Germinal center (tissue), 1 donor: ENCODE data around the gene RSPH1.
A peak's percentile ranks its signal among the peaks of the same experiment; 100 is the strongest.

Source experiments
- DNase-seq: peaks from one replicate; pipeline ENCODE4 v3.0.0; 2012; ENCODE audit warnings: mixed read lengths, low spot score

Gene RSPH1

DNA sequence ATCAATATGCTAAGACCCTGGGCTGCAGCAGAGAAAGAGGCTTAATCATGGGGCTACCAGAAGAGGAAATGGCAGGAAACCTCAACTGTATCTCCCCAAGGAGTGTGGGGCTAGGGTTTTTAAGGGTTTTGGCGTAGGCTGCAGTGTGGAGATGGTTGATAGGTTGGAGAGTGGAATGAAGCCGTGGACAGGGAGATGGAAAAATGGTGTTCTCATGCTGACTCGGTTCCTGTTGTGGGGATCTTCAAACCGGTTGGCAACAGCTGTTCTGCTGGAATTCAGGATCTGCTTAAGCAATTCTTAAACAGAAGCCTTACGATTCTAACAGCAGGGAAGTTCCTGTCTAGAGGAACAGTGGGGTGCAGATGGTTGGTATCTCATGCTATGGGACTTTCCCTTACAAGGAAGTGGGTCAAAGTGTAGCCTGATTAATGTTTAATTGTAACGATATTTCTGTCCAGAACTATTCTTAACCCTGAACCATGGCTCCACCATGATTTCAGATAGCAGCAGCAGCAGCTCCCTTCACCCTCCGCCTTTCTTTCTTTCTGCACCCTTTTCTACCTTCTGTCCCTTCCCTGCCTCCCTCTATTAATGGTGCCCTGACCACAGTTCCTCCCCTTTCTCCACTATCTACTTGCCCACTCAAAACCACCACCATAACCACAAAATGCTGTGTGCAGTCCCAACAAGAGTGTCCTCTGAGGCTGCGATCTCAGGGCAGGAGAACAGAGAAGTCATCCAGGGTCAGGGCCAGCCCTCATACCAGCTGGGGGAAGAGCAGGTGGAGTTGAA is 30.8 kb downstream of the RSPH1 start:
- DNase-seq = peak; percentile 31

DNA sequence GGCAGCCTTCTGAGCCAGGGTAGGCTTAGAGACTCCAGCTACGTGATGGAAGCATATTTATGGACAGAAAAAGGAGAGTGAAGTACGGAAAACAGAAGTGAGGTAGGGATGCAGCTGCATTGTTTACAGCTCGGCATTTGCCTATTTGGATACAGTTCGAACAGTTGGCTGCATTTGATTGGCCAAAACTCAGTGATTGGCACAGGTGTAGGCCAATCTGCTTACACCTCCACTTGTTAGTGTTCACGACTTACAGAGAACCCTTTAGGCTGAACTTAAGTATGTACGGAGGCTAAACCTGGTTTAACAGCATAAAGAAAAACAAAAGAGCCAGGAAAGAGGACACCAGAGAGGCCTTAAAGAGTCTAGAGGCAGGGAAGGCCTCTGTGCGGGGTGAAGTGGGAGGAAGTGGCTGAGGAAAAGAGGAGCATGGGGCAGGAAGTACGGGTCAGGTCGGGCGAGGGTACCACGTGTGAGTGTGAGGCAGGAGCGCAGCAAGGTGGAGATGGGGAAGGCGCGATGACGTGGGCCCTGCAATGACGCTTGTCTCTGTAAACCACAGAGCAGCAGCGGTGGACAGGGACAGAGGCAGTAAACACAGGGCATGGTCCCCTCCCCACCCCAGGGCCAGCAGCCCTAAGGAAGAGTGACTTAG is 32.0 kb downstream of the RSPH1 start:
- peak; percentile 67 for DNase-seq

DNA sequence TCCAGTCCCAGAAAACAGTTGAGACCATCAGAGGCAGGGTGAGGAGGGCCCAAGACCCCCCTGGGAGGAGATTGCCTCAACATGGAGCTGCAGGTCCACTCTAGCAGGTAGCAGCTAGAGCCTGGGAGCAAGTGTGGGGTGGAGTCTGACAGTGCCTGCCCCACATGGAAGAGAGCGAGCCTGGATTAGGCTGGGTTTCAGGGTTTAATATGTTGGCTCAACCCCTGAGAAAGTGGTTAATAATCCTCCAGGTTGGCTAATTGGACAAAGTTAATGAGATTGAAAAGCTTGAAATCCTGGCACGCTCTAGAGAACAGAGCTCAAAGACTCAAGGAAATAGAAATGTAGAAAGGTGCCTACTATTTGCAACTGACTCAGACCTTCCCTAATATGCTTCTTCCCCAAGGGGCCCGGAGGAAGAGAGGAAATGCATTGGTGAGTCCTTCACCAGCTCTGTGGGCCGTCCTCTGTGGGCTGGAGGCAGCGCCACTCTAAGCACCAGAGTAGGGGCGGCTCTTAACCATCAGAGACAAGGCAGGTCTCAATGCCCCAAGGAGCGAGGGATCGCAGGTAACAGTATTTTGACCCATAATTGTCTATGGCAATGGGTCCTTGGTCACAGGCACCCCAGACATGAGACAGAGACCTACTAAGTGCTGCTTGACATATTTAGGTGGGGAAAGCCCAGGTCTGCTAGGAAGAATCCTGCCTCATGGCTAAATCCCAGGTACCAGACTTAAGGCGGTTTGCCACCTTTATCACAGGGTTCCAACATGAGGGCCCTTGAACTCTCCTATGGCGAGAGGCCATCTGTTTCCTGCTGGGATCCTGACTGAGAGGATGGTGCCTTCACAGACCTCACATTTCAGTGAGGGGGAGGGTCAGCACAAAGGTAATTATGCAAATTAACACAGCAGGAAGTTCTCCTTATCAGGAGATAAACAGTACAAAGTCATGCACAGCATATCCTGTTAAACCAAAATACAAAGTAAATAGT is 33.8 kb downstream of the RSPH1 start:
- DNase-seq = peak; percentile 31

DNA sequence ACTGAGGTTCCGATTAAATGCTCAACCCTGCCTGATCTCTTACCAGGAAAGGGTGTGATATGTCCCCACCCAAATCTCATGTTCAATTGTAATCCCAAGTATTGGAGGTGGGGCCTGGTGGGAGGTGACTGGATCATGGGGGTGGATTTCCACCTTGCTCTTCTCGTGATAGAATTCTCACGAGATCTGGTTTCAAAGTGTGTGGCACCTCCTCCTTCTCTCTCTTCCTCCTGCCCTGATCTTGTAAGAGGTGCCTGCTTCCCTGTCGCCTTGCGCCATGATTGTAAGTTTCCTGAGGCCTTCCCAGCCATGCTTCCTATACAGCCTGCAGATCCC is 34.9 kb downstream of the RSPH1 start:
- no peak for DNase-seq

- DNase-seq = peak; percentile 80
Measured at GRCh38 chr21:42460391-42461184, 35.4 kb downstream of the RSPH1 start.

DNA sequence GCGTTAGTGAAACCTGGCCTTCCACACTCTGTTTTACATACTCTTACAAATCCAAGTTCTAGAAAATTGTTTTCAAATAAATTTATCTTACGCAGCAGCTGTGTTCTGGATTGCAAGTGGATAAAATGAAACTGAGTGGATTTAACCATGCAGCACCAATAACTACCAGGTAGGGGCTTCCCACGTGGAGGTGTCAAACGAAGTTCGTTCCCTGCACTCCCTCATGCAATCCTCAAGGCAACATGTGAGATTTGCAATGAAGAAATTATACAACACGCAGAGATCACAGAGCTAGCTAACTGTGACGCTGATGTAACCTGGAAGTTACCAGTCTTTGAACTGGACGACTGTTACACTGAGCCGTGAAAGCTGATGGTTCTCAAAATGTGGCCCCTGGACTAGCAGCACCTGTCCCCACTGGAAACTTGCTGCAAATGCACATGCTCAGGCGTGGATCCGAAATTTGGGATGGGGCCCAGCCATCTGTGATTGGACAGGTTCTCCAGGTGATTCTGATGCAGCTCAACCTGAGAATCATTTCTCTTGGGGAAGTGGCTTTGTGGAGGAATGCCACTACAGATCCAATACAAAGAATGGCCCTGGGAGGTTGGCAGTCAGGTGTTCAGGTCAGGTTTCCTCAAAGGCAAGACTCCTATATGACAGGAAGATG is 36.3 kb downstream of the RSPH1 start:
- DNase-seq = no peak

DNA sequence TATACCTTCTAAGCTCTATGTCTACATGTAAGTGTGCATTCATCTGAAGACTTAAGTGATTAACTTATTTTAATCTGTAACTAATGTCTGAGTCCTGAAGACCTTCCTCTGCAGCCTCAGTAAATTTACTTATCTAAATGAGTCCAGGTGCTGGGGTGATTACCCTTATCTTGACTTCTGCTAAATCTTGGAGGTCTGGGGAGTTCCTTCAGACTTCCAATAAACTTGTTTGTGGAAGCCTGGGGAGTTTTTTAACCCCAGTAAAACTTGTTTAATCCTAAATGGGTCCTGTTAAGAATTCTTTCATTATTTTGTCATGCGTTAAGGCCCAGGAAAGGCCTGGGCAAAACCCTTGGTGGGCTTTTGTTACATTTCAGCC is 37.0 kb downstream of the RSPH1 start:
- no peak for DNase-seq

- no peak for DNase-seq
Measured at GRCh38 chr21:42456457-42456856, 39.6 kb downstream of the RSPH1 start.

- DNase-seq = no peak
Measured at GRCh38 chr21:42455754-42456440, 40.1 kb downstream of the RSPH1 start.

DNA sequence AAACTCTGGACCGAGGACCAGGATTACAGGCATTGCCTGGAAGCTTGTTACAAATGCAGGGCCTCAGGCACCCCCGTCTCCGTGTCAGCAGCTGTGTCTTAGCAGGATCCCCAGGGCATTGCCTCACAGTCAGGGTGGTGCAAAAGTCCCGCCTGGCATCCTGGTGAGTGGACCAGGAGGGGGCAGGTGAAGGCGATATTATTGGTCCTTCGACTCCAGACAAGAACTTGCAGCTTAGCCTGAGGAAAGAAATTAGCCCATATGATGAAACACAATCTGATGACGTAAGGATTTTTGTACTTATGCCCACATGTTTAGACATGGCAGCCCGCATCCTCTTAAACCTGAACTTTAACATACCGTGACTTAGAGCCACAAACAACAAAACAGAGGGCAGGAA is 40.8 kb downstream of the RSPH1 start:
- no peak for DNase-seq

GRCh38 chr21:42454786-42455185 is 41.2 kb downstream of the RSPH1 start:
- DNase-seq = no peak

GRCh38 chr21:42453986-42454570 is 41.9 kb downstream of the RSPH1 start:
- DNase-seq = no peak

DNA sequence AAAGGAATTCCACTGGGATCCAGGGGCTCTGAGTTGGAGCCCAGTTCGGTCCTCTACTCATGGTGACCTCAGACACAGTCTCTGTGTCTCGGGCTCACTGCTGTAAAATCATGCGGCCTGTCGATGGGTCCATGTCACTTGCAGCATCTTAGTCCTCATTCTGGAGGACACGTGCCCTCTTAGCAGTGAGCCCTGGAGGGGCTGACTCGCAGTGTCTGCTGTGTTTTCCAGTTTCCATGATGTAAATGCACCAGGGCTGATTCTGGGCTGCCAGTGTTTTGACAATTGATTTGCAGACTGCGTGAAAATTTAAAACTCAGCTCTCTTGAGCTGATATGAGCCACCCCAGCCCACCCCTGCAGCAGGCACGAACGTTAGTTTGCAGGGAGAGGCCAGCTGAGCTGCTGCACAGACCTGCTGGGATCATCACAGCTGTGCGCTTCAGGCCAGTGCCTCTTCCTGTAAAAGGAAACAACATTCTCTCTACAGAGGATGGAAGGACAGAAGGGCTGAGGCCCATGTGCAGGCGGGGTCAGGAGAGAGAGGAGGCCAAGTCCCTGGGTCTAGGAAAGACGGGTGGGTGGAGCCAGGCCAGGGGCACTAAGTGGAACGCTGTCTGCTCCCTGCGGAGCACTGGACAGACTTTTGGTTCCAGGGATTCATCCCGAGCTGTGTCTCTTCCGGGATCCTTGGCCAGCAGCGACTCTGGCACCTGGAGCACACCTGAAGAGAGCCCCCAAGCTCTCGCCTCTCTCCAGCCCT is 42.6 kb downstream of the RSPH1 start:
- no peak for DNase-seq

DNA sequence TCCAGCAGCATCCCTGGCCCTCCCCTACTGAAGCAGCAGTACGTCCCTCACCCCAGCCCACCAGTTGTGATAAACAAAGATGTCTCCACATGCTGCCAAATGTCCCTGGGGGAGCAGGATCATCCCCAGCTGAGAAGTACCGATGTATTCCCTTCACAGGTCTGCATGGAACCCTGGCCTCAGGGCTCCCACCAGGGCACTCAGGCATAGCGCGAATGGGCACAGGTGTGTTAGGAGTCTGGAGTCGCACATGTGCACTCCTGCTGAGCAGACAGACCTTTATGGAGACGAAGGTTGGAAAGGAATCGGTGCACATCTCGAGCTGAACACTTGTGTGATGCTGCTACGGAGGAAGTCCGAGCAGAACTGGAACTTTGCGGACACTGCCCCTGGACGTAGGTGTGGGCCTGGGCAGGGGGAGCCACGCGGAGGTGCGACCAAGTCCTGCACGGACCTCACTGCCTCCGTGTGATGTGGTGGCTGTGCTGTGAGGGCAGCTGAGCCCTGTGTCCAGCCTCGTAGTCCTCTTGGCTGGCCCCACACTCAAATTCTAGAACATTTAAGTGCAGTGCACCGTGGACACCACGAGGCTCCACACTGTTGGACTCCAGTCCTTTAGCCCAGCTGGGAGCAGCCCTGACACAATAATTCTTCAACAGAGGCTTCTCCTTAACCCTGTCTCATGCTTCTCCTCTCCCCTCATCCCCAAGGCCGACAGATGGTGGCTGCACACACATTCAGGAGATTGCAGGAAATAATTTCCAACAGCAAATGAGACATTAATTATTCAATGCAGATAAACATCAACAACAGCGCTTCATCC is 43.4 kb downstream of the RSPH1 start:
- no peak for DNase-seq

DNA sequence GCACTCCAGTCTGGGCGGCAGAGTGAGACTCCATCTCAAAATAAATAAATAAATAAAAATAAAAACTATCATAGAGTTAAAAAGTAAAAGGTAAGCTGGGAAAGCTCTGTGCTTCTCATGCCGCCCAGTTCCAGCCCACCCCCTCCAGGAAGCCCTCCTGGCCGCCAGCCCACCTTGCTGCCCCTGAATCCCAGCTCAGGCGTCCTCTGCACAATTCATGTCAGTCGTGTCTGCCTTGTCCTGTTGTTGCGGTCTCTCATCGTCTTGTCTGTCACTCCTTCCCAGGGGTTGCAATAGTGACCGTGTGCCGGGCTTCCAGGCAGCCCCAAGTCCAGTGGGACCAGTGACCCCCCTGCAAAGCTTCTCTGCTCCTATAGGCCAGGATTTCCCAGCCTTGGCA is 44.1 kb downstream of the RSPH1 start:
- DNase-seq = no peak

- no peak for DNase-seq
Measured at GRCh38 chr21:42448686-42449085, 47.3 kb downstream of the RSPH1 start.

DNA sequence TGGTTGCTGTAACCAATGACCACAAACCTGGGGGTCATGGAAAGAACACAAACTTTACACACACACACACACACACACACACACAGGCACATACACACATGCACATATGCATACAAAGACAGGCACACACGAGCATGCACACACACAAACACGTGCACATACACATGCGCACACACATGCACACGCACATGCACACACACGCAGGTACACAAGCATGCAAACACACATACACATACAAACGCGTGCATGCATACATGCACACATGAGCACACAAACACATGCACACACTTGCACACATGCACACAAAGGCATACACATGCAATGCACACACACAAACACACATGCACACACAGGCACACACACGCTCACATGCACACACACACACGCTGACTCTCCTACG is 48.3 kb downstream of the RSPH1 start:
- DNase-seq = no peak

GRCh38 chr21:42447182-42447581 is 48.8 kb downstream of the RSPH1 start:
- DNase-seq = no peak

- DNase-seq = no peak
Measured at GRCh38 chr21:42446531-42446930, 49.5 kb downstream of the RSPH1 start.
